NCI-H1694 (cell line): ENCODE data around the gene SLCO4A1.
A peak's percentile ranks its signal among the peaks of the same experiment; 100 is the strongest.

ENCODE experiments used
- DNase-seq: peaks from one replicate; lab custom pipeline; 2025; lab: John Stamatoyannopoulos, UW

The SLCO4A1 gene

GRCh38 chr20:62686869-62687830 is 44.8 kb downstream of the SLCO4A1 start:
- no peak for DNase-seq

DNA sequence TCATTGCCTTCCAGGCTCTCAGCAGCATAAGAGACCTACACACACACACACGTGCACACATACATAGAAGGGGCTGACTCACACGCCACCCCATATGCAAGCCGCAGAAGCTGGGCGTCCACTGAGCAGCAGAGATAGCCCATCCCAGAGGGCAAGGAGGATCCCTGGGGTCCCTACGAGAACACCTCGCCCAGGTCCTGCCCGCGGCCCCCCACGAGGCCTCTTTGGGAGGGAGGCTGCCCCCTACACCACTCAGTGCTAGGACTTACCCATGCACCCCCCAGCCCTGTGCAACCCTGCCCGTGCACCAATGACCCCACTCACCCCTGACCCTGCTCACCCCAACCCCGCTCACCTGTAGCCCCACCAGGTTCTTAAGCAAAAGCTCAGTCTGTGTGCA is 45.8 kb downstream of the SLCO4A1 start:
- no peak for DNase-seq

- DNase-seq, result no peak
These were observed 46.7 kb downstream of the SLCO4A1 start for GRCh38 chr20:62688855-62689460.

DNA sequence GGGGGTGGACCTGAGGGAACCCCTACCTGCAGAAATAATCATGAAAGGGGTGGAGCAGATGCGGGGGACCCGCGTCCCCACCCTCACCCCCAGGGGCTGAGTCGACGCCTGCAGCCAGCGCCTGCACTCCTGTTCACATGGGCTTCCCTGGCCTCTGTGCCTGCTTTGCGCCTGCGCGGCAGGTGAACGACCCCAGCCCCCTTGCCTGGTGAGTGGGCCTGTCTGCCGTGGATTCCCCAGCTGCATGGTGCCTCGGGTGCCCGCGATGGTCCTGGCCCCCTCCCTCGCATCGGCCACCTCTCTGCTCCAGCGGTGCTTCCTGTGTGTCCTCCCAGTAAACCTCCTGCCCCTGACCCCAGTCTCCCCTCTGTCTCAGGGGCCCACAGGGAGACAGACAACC is 47.6 kb downstream of the SLCO4A1 start:
- DNase-seq, result no peak

DNA sequence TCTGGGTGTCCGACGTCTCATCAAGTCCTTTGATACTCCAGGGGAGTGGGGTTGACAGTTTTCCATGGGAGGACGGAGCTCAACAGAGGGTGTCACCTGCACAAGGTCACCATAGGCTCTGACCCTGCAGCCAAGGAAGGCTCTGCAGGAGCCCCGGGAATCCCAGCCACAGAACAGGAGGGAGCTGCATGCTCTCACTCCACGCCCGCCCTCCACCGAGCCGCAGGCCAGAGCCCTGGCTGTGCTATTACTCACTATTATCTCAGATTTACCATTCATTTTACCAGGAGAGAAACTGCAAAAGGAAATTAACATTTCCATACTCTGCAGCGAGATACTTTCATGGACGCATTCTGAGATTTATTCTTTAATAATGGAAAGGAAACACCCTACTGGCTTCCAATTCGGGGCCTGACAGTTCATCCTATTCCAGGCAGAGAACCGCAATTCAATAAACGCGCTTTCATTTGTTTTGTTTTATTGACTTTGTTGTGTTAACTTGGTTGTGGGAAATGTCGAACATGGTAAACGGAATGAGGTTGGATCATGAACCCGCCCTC is 48.0 kb downstream of the SLCO4A1 start:
- DNase-seq, result no peak

DNA sequence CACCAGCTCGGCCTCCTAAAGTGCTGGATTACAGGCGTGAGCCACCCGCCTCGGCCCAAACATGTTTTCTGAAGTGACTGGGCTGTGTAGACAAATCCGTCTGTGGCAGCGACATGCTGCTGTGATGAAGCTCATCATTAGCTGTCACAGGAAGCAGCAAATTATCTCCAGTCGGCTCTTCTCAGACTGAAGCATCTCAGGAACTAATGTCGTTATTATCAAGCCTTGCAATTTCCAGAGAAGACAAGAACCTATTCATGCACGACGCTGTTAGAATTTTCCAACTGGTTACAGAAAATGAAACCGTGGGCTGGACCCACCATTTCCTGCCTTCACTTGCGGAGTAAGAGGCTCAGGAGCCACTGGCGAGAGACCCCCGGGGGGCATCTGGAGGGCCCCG is 49.2 kb downstream of the SLCO4A1 start:
- DNase-seq, result no peak

- DNase-seq, result no peak
These were observed 49.9 kb downstream of the SLCO4A1 start for GRCh38 chr20:62692176-62692575.

DNA sequence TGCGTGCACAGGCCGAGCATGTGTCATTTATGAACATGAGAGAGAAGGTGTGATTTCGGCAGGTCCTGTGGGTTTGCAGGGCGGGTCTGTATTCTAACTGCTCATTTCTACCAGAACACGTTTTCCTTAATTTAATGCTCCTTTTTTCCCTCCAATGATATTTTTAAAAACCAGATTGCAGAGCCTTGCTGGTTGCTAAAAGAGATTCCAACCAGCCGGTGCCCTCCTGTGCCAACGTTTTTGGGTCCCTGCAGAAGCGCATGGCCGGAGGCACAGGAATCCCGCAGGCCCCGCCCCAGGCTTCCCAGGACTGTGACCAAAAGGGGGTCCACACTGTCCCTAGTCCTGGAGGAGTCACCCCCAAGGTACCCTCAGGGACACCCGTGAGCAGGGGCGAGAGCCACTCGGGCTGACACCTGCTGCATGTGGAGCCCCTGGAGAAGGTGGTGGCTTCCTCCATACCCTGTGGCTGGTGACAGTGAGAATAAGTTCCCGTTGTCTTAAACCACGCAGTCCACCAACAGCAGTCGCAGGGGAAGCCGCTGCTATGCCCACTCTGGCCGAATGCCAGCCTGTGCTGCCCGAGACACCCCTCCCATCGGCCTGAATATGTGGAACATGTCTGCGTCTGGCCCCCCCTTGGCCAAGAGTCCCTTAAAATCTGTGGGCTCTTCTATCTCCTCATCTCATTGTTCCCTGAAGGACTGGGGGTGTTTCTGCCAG is 50.7 kb downstream of the SLCO4A1 start:
- DNase-seq, result no peak

GRCh38 chr20:62693524-62693922 is 51.2 kb downstream of the SLCO4A1 start:
- no peak for DNase-seq

- DNase-seq, result no peak
These were observed 51.8 kb downstream of the SLCO4A1 start for GRCh38 chr20:62694106-62694505.

DNA sequence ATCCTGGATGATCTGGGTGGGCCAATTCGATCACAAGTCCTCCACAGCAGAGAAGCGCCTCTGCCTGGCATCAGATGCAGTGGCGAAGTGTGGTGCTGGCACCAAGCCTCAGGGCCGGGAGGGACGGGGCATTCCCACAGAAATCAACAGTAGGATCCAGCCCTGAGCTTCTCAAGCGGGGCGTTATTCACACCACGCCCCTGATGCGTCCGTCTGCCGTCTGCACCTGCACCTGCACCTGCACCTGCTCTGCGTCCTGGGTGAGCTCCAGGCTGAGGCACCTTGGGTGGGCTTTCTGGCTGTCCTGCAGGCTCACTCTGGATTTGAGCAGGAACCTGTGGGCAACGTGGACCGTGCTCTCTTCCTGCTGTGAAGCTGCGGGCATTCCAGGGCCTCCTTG is 52.6 kb downstream of the SLCO4A1 start:
- no peak for DNase-seq

DNA sequence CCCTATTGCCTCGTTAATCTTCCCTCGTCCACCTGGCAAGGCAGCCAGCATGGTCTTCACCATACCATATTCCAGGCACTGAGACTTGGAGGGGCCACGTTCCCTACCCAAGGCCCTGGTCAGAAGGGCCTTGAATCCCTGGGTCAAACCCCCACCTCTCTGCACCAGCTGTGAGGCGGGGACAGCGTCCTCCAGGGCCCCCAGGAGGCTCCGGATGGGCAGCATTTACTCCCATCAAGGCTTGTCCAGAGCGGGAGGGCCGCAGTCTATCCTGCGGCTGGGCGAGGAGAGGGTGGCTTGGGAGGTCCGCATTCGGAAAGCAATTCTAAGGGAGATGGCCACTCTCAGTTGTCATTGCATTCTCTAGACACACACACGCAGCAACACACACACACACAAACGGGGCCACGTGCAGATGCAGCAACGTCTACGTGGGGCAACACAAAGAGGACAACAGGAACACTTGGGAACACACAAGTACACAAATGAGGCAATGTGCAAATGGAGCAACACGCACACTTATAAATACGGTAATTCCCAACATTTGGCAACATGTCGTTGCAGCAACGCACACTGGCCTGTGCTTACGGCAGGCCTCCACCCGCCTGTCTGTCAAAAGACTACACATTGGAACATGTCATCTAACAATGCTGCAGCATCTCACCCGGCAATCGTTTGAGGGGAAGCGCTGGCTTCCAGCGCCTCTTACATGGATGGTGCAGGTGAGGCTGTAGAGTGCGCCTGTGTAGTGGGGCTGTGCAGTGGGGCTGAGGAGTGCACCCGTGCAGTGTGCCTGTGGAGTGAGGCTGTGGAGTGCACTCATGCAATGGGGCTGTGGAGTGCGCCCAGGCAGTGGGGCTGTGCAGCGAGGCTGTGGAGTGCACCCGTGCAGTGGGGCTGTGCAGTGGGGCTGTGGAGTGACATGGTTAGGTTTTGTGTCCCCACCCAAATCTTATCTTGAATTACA is 53.4 kb downstream of the SLCO4A1 start:
- DNase-seq, result no peak

DNA sequence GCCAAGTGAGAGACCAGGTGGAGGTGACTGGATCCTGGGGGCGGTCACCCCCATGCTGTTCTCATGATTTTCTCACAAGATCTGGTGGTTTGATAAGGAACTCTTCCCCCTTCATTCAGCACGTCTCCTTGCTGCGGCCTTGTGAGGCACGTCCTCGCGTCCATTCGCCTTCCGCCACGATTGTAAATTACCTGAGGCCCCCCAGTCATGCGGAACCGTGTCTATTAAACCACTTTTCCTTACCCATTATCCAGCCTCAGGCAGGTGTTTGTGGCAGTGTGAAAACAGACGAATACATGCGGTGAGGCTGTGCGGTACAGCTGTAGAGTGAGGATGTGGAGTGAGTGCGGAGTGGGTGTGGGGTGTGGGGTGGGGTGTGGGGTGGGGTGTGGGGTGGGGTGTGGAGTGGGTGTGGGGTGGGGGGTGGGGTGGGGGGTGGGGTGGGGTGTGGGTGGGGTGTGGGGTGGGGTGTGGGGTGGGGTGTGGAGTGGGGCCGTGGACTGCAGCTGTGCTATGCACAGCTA is 54.2 kb downstream of the SLCO4A1 start:
- no peak for DNase-seq

GRCh38 chr20:62696989-62697388 is 54.7 kb downstream of the SLCO4A1 start:
- DNase-seq, result no peak

DNA sequence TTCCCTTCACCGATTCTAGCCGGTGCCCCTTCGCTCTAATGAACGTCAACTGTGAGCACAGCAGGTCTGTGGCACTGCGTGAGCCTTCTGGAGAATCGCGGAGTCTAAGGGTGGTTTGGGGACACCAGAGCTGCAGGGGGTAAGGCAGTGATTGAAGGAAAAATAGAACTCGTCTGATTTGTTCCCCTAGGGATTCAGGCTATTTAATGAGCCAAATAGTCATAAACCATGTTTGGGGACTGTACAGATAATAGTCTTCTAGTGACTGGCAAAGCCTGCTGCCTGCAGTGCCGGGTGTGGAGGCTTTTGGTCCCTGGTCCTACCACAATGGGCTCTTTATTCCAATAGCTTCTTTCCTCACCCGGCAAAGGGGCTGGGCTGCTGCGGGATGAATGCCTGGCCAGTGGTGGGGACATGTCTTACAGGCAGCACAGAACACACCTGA is 55.2 kb downstream of the SLCO4A1 start:
- DNase-seq, result peak; percentile 30

DNA sequence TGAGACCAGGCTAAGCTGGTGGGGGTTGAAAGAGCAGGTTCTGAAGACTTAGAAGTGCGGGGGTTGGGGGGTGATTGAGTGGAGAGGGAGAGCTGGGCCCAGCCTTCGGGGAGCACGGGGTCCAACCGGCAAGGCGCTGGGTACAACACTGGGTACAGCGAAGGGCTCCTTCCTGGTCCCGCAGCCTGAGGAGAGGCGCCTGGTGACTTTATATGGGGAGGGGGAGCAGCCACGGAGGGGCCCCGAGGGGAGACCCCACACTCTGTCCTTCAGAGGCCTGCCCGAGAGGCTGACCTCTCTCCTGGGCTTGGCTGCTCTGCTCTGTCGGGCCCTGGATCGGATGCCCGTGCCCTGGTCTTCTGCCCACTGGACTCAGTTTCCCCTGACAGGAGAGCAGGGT is 55.9 kb downstream of the SLCO4A1 start:
- no peak for DNase-seq

DNA sequence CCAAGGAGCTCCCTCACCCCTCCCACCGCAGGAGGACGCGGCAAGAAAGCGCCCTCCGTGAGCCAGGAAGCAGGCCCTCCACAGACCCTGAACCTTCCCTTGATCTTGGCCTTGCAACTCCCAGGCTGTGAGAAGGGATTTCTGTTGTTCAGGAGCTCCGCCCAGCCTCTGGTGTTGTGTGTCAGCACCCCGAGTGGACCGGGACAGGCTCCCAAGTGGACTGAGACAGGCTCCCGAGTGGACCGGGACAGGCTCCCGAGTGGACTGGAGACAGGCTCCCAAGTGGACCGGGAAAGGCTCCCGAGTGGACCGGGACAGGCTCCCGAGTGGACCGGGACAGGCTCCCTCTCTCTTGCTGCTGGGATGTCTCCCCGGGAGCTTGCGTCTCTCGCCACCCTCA is 57.0 kb downstream of the SLCO4A1 start:
- no peak for DNase-seq

DNA sequence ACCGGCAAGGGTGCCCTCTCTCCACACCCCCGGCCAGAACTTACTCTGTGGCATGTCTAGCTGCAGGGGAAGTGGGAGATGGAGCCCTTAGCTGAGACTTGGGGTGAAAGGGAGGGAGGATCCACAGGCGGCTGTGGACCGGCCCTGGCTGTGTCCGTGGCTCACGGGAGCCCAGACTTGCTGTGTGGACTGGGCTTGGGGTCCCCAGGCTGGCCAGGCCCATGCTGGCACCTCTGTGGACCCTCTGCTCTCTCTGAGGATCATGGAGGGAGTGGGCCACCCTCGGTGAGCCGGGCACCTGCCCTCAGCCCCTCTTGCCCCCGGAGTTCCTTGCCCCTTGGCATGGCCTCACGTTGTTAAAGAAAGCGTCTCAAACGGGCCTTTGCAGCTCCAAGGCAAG is 57.4 kb downstream of the SLCO4A1 start:
- DNase-seq, result no peak

DNA sequence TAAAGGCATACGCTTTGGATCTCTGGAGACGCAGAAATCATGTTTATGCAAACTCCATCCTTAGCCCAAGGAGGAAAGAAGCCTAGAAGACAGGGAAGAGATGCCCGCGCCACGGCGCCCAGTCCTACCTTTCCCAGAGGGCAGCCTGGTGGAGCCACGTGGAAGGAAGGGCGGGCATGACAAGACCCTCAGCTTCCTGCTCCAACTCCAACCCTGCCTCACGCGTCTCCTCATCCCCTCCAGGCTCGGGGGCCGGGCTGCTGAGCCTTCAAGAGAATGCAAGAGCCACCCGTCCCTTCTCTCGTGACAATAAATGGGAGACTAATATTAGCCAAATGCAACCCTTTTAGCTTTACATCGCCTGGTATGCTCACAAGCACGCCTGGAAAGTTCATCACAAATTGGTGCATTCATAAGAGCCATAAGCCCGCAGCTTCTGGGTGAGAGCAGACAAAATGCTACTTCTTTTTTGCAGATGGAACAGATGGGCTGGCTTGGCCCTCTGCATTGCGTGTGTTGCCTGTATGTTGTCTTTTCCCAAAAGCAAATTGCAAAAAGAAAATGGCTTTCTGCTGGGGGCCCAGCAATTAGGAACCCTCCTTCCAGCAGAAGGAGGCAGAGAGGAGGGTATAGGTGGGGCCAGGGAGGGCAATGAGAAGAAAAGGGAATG is 58.1 kb downstream of the SLCO4A1 start:
- DNase-seq, result peak; percentile 62
